CD4-positive, alpha-beta T cell treated with Interleukin-15 for 4 hours (primary cell): ENCODE results near the gene EPHA6.
"Not testable (repeated sequence)": the region's sequence is repeated elsewhere in the genome, so short reads cannot be mapped to it uniquely, and the experiment has no call there.

Experiments
- DNase-seq: peaks from one replicate; pipeline ENCODE4 v3.0.0-alpha.2; 2020; ENCODE audit warnings: low spot score

Gene EPHA6

GRCh38 chr3:96915445-96915844 is 101.1 kb downstream of the EPHA6 start:
- no peak for DNase-seq

- DNase-seq = no peak
These were observed 116.9 kb downstream of the EPHA6 start for GRCh38 chr3:96931119-96931862.

- not testable (repeated sequence) for DNase-seq
These were observed 127.7 kb downstream of the EPHA6 start for GRCh38 chr3:96942131-96942530.

GRCh38 chr3:96958856-96959255 is 144.5 kb downstream of the EPHA6 start:
- no peak for DNase-seq

GRCh38 chr3:96959474-96959873 is 145.1 kb downstream of the EPHA6 start:
- no peak for DNase-seq

GRCh38 chr3:96959901-96960641 is 145.7 kb downstream of the EPHA6 start:
- DNase-seq = no peak

GRCh38 chr3:96960661-96961330 is 146.4 kb downstream of the EPHA6 start:
- no peak for DNase-seq

- DNase-seq = no peak
These were observed 147.2 kb downstream of the EPHA6 start for GRCh38 chr3:96961576-96961975.

- no peak for DNase-seq
These were observed 152.0 kb downstream of the EPHA6 start for GRCh38 chr3:96966181-96966929.

GRCh38 chr3:96970211-96970610 is 155.8 kb downstream of the EPHA6 start:
- no peak for DNase-seq

- DNase-seq = no peak
These were observed 163.3 kb downstream of the EPHA6 start for GRCh38 chr3:96977671-96978070.

GRCh38 chr3:96983716-96984115 is 169.3 kb downstream of the EPHA6 start:
- not testable (repeated sequence) for DNase-seq

GRCh38 chr3:96986241-96986640 is 171.8 kb downstream of the EPHA6 start:
- DNase-seq = no peak

GRCh38 chr3:96991231-96991630 is 176.8 kb downstream of the EPHA6 start:
- DNase-seq = no peak

GRCh38 chr3:96991800-96992365 is 177.5 kb downstream of the EPHA6 start:
- no peak for DNase-seq

- DNase-seq = no peak
These were observed 180.6 kb downstream of the EPHA6 start for GRCh38 chr3:96994988-96995387.

GRCh38 chr3:96996009-96996408 is 181.6 kb downstream of the EPHA6 start:
- DNase-seq = no peak

GRCh38 chr3:97001611-97002010 is 187.2 kb downstream of the EPHA6 start:
- no peak for DNase-seq

GRCh38 chr3:97009427-97010019 is 195.1 kb downstream of the EPHA6 start:
- DNase-seq = no peak

GRCh38 chr3:97010881-97011657 is 196.7 kb downstream of the EPHA6 start:
- no peak for DNase-seq

GRCh38 chr3:97021778-97022177 is 207.4 kb downstream of the EPHA6 start:
- no peak for DNase-seq
